ENCODE measurements around the gene HPS1. TPM values are rescaled to one million over a fixed set of nuclear protein-coding genes. Genes with fewer than 3 reads are reported as not detected.

The HPS1 gene
- total RNA-seq, 4 donors from 2014 or later = 48.6 to 66.7 (median 60.5) TPM

- Histone ChIP-seq H3K4me3 (replicated peaks in 1 of 3) (no peak overlapping the region), H3K27me3 (no peaks in the 10 kb centered on the region), H3K36me3 (peaks cover 11 to 13% of the 10 kb centered on the region in 2 donors), H3K27ac (no peak overlapping the region), H3K4me1 (peaks cover 16% of the 10 kb centered on the region in 2 donors), H3K9me3 (no peaks in the 10 kb centered on the region)
- DNase-seq = no peak
- WGBS, 2 donors = 80 to 92% methylated on average over 12 to 20 of the region's 21 CpGs
- no peak for TF ChIP-seq POLR2A (IDR thresholded peaks at IDR 0.05)
- intact Hi-C loops (cut with DNase I) = loop anchor here (10.0 kb wide), 1 partner anchor 93 kb away; no protein-coding TSS in a partner anchor
Measured at GRCh38 chr10:98417973-98418664, 28.6 kb downstream of the HPS1 start.

- Histone ChIP-seq H3K27ac (no peak overlapping the region), H3K4me3 (replicated peaks in 1 of 3) (no peak overlapping the region), H3K4me1 (peaks cover 16 to 19% of the 10 kb centered on the region in 2 donors), H3K27me3 (no peaks in the 10 kb centered on the region), H3K9me3 (no peaks in the 10 kb centered on the region), H3K36me3 (peaks cover 11 to 13% of the 10 kb centered on the region in 2 donors)
- TF ChIP-seq POLR2A (IDR thresholded peaks at IDR 0.05) (no peak), CTCF (IDR thresholded peaks at IDR 0.05) (no peak)
- WGBS, 2 donors = 93 to 100% methylated on average over 3 to 17 of the region's 19 CpGs
- no peak for DNase-seq
- intact Hi-C loops (cut with DNase I) = loop anchor here (10.0 kb wide), 1 partner anchor 93 kb away; no protein-coding TSS in a partner anchor
Measured at GRCh38 chr10:98417481-98417959, 29.2 kb downstream of the HPS1 start.

- no peak for TF ChIP-seq CTCF (IDR thresholded peaks at IDR 0.05)
- TF ChIP-seq POLR2A (IDR thresholded peaks at IDR 0.05) = no peak
- Histone ChIP-seq H3K27me3 (no peaks in the 10 kb centered on the region), H3K4me3 (replicated peaks in 1 of 3) (no peak overlapping the region), H3K27ac (no peak overlapping the region), H3K4me1 (peaks cover 16 to 26% of the 10 kb centered on the region in 2 donors), H3K36me3 (peaks cover 11 to 13% of the 10 kb centered on the region in 2 donors), H3K9me3 (no peaks in the 10 kb centered on the region)
- 80 to 86% methylated on average over 15 to 18 of the region's 18 CpGs for WGBS, 2 donors
- DNase-seq = no peak
- intact Hi-C loops (cut with DNase I) = loop anchor here (10.0 kb wide), 1 partner anchor 92 kb away; no protein-coding TSS in a partner anchor
Measured at GRCh38 chr10:98416606-98417388, 29.9 kb downstream of the HPS1 start.

- H3K4me3 ChIP-seq (replicated peaks in 1 of 3) = no peak overlapping the region
- H3K27ac ChIP-seq = peak overlapping the region in 2 of 3 donors; percentile 79 to 87
- DNase-seq = no peak
- peaks cover 16 to 37% of the 10 kb centered on the region in 2 donors for H3K4me1 ChIP-seq
- no peaks in the 10 kb centered on the region for H3K9me3 ChIP-seq
- no peaks in the 10 kb centered on the region for H3K27me3 ChIP-seq
- H3K36me3 ChIP-seq = peaks cover 11 to 13% of the 10 kb centered on the region in 2 donors
- 64 to 70% methylated on average over 6 to 8 of the region's 8 CpGs for WGBS, 2 donors
- intact Hi-C loops (cut with DNase I) = loop anchor here (10.0 kb wide), 1 partner anchor 91 kb away; no protein-coding TSS in a partner anchor
- TF ChIP-seq POLR2A (IDR thresholded peaks at IDR 0.05) (no peak), CTCF (IDR thresholded peaks at IDR 0.05) (no peak)
Measured at GRCh38 chr10:98415731-98416119, 31.0 kb downstream of the HPS1 start.

- Histone ChIP-seq H3K27ac (peak within 1 kb of the TSS; percentile 77 to 87 (median 79)), H3K4me1 (peaks cover 16 to 43% of the 10 kb centered on the region in 2 donors), H3K36me3 (peaks cover 11 to 13% of the 10 kb centered on the region in 2 donors), H3K27me3 (no peaks in the 10 kb centered on the region), H3K4me3 (replicated peaks in 1 of 3) (peak within 1 kb of the TSS; percentile 34 to 61 (median 51)), H3K9me3 (no peaks in the 10 kb centered on the region)
- 18 to 42% methylated on average over 18 to 22 of the region's 25 CpGs for WGBS, 2 donors
- DNase-seq = peak; percentile 95 to 97
- intact Hi-C loops (cut with DNase I) = loop anchor here (10.0 kb wide), 1 partner anchor 90 kb away; no protein-coding TSS in a partner anchor
- TF ChIP-seq CTCF (IDR thresholded peaks at IDR 0.05) = no peak
- TF ChIP-seq POLR2A (IDR thresholded peaks at IDR 0.05) = peak in 1 of 2 donors; percentile 85
Measured at GRCh38 chr10:98414932-98415730, 31.6 kb downstream of the HPS1 start, which contains the start of gene PYROXD2. Gene PYROXD2, minus strand, starts transcription at chr10:98415182. Its CDS starts 47 bp downstream, at chr10:98415135.
